GM19351 (cell line): ENCODE data around the gene PROM2.

Source experiments
- ATAC-seq: cut with Tn5 transposase; IDR thresholded peaks from one replicate; pipeline ENCODE4 v1.9.1; 2021; ENCODE audit warnings: mild to moderate bottlenecking, moderate library complexity; ENCODE audit not compliant: unreplicated experiment

The PROM2 gene

DNA sequence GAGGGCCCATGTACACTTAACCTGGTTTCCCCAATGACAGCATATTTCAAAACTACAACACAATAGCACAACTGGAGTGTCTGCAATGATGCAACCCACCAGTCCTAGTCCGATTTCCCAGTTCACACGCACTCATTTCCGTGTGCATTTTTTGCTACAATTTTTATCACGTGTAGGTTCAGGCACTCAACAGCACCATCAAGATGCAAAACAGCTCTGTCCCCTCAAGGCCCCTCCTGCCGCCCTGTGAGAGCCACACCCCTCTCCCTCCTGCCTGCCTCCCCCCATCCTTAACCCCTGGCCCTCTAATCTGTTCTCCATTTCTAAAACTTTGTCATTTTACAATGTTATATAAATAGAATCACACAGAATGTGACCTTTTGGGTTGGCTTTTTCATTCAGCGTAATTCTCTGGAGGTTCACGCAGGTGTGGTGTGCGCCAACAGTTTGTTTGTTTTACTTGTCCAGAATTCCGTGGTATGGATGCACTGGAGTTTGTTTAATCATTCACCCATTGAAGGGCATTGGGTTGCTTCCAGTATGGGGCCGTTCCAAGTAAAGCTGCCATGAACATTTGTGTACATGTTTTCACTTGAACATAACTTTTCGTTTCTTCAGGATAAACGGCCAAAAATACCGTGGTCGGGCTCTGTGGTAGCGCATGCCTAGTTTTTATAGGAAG lies 31.3 kb downstream of the PROM2 start:
- no peak for ATAC-seq

DNA sequence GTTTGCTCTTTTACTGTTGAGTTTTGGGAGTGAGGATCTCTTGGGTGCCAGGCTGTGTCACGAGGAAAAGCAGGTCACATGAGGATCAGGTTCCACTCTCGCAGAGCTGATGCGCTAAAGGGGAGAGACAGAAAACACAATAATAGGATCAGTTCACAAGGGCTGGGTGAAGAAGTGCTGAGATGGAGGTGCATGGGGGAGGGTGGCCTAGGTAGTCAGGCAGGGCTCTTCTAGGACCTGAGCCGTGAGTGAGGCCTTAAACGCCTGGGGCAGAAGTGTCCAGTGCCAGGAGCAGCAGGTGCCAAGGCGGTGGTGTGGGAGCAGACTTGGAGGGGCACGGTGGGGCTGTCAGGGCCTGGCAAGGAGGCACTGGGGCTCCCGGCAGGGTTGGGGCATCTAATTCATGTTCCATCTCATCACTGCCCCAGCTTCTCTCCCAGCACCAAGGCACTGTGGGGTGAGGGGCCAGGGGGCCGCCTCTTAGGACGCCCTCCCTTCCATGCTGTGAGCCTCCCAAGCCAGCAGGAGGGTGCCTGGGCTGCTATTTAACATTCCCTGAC lies 32.2 kb downstream of the PROM2 start:
- no peak for ATAC-seq

DNA sequence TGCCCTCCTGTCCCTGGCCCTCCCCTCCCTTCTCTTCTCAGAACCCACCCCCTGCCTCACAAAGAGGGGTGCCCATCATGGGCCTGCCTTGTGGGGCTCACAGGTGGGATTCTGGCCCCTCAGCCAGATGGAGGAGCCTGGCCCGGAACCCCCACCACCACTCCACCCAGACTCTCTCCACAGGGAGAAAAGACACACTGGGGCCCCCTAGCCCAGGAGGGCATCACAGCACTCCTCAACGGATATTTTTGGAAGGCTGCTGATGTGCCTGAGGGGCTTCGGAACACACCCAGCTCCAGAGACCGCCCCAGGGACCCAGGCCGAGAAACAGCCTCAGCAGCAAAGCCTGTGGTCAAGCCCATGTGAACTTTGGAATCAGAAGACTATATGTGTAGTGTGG lies 32.8 kb downstream of the PROM2 start:
- no peak for ATAC-seq

DNA sequence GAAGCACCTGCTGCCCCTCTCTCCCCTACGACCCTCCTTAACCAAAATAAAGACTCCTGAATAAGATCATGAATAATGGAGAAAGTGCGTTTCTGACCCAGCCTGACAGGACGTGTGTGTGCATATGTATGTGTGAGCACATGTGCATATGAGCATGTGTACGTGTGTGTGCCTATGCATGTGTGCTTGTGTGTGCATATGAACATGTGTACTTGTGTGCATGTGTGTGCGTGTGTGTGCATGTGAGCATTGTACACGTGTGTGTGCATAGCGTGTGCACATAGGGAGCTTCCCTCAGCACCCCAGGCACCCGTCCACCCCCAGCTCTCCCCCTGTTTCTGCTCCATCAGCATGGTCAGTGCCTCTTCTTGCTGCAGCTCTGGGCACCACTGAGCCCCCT lies 33.6 kb downstream of the PROM2 start:
- no peak for ATAC-seq

DNA sequence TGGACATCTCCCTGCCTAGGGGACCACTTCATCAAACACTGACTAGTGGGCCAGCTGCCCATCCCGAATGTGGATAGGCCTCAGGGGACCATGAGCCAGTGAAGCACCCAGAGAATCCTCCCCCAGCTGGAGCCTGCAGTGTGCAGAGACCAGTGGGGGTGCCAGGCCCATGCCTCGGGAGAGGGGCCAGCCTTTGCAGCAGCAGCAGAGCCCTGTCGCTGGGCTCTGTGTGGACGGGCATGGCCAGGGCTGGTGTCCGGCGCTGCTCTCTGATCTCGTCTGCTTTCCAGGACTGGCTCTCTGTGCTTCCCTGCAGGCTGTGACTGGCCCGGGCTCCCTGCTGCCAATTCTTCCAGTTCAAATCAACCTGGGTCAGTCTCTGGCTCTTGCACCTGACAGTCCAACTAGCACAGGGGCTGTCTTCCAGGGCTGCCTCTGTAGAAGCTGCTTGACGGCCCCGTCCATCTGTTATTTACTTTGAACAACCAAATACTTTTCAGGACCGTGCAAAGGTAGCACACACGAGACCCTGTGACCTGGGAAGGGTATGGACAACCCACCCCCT lies 34.3 kb downstream of the PROM2 start:
- ATAC-seq: no peak

DNA sequence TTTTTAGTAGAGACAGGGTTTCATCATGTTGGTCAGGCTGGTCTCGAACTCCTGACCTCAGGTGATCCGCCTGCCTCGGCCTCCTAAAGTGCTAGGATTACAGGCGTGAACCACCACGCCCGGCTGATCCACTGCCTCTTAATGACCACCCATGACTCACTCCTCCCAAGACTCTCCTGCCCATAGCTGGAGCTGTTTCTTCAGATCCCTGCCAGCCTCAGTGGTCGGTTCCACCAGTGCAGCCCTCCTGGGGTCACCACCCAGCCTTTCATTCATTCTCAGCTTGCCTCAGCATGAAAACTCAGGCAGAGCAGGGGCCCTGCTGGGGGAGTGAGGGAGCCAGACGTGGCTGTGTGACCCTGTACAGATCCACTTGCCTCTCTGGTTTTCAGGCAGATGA lies 35.4 kb downstream of the PROM2 start:
- ATAC-seq: no peak

DNA sequence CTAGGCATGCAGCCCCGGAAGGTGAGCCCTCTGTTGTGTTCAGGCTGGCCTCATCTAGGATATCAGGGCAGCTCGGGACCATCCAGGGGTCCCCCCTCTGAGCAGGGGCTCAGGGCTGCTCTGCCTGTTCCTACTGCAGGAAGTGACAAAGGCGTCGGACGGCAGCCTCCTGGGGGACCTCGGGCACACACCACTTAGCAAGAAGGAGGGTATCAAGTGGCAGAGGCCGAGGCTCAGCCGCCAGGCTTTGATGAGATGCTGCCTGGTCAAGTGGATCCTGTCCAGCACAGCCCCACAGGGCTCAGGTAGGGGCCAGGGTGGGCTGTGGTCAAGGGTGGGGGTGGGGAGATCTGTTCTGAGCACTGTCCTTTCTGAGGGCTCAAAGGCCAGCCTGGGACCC lies 36.0 kb downstream of the PROM2 start:
- ATAC-seq: no peak

DNA sequence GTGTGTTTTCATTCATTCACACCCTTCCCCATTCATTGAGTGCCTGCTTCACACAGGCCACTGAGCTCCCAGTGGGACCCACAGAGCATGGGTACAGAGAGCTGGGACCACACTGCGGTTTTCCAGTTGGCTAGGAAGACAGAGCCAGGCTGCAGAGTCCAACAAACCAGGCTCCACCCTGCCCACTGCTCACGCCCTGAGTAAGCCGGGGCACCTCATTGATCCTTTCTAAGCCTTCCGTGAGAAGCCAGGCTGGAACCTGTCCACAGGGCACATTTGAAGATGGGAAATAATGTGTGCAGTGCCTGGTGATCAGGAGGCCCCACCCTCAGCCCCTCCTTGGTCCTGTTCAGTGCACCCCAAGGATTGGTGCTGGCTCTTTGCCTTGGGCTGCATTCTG lies 36.4 kb downstream of the PROM2 start:
- ATAC-seq: no peak

DNA sequence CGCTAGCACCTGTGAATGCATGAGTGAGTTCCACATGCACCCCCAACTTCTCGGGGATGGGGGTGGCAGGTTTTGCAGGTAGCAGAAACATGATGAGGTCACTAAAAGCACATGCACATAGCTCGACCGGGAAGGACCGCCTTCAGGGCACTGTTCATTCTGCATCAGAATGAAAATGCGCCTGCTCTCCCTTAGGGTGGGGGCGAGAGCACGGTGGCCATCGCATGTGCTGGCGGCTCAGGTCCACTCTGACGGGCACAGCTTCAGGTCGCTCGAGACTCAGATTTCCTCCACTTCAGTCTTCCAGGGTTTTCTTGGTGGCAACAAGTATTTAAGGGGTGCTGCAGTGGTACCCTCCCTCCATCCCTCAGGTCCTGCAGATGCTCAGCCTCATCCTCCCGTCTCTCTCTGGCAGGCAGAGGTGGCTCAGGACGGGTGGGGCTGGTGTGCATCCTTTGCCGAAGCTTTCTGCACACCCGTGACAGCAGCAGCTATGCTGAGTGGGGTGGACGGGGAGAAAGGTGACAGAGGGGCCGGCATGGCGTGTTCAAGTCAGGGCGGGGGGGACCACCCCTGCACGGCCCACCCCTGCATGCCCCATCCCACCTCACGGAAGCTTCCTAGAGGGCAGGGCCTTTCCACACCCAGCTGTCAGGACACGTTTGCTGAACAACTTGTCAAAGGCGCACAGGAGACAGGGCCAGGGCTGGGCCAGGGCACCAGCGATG lies 37.7 kb downstream of the PROM2 start:
- no peak for ATAC-seq

DNA sequence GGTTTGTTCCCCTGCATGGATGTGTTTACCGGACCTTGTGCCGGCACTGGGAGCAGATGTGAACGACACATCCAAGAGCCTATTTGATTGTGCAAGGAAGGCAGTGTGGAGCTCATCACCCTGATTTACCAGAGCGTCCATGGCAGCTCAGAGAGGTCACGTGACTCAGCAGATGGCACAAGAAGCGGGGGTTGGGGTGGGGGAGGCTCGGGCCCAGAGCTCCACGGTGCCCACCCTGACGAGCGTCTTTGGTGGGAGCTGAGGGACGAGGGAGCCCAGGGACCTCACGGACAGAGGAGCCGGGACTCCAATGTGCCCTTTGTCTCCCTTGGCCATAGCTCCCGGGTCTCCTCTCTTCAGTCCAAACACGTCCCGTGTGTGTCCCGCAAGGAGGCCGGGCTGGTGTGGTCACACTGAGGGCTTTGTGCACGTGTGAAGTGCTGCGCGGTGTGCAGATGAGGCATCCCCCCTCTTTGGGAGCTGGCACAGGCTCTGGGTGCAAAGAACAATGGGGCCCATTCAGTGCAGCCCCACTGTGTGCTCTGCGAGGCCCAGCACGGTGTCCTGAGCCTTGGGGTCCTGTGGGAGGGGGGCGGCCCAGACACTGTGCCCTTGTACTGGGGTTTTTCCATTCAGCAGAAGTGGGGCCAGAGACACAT lies 38.4 kb downstream of the PROM2 start:
- ATAC-seq: no peak

DNA sequence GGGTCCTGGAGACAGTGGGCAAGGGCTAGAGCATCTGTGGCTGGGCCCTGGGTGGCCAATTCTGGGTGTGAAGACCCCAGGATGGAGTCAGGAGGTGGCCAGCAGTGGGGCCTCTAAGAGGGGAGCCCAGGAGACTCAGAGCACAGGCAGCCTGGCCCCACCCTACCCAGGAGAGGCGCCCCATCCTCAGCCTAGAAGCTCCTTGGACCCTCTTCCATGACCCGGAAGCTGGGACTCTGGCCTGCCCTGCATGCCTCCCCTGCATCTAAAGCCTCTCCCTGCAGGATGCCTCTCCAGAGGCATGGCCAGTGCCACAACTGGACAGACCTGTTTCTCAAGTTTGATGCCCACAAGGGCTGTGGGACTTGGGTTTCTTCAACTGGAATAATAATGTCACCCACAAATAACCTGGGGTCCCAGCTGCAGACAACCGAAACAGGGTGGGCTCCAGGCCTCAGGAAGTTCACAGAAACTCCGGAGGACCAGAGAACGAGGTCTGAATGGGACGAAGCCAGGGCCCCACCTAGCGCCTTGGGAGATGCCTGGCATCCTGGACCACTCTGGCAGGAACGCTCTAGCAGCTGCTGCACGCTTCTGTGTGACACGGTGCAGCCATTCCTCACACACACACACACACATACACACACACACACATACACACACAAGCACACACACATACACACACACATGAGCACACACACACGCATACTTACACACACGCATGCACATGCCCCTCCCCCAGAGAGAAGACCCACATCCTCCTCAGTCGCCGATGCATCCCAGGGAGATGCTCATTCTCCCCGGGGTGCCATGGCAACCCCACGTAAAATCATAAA lies 39.3 kb downstream of the PROM2 start:
- ATAC-seq: no peak

DNA sequence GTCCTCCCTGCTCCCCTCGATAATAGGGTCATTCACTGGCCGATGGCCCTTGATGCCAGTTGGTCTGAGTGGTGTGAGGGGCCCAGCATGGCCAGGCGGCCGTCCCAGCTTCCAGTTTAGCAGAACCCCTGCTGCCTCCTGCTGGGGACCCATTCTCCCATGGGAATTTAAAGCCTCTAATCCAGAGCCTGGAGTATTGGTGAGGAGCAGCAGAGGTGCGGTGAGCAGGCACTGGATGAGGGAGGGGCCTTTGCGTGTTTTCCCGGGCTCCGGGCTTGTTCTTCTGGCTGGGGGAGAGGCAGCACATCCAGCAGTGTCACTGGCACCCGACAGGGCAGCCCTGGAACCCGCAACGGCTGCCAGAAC lies 40.3 kb downstream of the PROM2 start:
- no peak for ATAC-seq

DNA sequence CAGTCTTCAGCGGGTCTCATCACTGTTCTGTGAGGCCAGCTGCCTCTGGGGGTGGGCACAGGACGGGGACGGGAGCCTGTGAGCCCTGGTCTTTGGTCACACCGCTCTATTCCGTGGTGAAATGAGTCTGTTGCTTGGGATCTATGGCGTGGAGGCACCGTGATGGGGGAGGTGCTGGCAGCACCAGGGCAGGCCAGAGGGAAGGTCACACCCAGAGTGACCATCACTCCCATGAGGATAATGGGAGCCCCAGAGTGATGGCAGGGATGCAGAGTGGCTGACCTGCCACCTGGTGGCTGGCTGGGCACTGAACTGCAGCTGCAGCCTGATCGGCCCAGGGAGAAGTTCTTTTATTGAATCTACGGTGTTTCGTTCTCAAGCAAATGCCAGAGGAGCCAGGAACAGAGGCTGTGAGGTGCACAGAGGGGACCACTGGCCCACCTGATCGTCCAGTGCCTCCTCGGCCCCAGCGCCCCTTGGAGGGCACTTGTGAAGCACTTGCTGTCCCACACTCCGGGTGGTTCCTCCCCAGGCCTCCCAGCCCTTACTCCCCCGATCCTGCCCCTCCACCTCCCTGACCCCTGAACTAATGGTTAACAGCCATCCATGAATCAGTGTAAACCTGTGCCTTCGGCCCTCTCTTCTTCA lies 40.8 kb downstream of the PROM2 start:
- ATAC-seq: no peak

DNA sequence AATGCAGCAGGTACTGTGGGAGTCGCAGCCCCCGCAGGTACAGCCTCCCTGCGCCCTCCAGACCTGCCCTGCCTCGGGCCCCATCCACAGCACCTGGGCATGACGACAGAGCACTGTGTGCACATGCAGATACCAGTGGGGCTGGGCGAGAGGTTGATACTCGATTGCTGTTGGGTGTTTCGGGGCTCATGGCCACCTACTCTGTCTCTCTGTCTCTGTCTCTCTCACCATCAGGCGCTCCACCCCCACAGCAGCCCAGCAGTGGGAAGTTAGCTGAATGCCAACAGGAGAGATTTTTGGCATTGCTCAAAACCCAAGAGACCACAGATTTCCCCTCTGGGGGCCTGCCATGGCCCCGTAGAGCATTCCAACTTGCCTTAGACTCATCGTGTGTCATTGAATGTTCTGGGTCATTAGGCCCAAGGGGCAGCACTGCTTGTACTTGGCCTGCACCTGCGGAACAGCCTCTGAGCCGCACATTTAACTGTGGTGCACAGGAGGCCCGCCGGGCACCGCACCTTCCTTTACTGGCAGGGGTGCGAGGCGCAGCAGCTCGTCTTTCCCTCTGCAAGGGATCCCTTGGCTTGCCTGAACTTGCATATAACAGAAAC lies 41.7 kb downstream of the PROM2 start:
- ATAC-seq: no peak

DNA sequence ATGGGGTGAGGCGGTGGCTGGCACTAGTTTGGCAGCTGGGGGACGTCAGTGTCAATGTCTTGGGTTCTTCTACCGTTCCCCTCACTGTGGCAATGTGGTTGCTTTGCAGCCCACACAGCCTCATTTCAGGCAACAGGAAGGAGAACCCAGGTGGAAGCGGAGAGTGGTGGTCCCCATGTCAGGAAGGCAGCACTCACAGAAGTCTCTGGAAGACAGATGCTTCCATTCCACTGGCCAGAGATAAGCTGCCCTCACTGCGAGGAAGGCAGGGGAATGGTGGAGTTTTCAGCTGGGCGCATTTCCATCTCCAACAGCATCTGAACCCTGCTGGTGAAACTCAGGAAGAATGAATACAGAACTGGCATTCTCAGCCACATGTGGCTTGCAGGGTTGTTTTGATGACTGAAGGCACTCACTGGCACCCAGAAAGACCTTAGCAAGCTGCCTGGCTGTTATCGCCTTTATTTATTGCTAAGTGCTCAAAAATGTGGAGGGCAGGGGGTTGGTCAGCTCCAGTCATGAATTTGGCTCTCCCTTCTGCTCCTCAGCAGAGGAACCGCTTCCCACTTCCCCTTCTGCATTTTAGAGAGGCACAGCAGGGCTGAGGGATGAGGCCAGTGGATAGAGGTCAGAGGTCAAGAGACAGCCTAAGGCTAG lies 42.3 kb downstream of the PROM2 start:
- ATAC-seq: no peak

DNA sequence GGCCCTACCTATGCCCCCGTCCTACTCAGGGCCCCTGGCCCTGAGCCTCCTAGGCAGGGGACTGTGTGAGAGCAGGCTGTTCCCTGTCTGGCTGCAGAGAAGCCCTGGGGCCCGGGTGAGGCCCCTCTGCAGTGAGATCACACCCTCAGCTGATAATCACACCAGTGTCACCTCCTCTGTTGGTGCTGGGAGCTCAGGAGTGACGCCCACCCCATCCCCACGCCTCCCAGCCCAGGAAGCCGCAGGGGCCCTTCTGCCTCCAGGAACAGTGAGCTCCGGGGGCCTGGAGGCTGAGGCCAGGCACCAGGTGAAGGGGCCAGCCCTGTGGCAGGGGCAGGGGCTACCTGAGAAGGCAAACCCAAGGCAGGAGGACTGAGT lies 42.9 kb downstream of the PROM2 start:
- no peak for ATAC-seq

DNA sequence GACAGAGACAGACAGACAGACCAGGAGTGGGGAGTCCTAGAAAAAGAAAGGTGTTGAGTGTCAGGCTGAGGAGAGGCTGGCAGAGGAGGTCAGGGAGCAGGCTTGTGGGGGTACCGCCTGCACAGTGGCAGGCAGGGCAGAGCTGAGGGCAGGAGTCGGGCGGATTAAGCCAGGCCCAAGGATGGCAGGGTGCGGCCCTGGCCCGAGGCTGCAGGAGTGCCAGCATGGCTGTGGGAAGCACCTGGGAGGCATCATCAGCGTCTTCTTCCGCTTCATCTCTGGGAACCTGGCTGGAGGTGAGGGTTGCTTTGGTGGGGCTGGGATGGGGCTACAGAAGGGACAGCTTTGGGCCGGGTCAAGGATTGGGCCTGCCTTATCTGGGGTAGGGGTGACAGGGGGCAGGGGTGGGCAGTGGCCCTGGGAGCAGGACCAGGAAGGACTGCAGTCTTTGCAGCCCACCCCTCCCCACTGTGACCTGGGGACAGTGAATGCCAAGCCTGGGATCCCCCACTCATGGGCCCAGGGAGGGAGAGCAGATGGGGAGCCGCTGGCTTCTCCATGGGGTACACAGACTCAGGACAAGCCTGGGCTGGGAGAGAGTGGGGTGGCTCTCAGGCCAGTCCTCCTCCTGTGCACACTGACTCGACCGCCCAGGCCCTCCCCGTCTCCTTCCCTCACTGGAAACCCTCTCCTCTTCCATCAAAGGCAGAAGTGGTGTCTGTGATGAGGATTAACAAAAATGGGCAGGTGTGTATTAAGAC lies 43.6 kb downstream of the PROM2 start:
- no peak for ATAC-seq

DNA sequence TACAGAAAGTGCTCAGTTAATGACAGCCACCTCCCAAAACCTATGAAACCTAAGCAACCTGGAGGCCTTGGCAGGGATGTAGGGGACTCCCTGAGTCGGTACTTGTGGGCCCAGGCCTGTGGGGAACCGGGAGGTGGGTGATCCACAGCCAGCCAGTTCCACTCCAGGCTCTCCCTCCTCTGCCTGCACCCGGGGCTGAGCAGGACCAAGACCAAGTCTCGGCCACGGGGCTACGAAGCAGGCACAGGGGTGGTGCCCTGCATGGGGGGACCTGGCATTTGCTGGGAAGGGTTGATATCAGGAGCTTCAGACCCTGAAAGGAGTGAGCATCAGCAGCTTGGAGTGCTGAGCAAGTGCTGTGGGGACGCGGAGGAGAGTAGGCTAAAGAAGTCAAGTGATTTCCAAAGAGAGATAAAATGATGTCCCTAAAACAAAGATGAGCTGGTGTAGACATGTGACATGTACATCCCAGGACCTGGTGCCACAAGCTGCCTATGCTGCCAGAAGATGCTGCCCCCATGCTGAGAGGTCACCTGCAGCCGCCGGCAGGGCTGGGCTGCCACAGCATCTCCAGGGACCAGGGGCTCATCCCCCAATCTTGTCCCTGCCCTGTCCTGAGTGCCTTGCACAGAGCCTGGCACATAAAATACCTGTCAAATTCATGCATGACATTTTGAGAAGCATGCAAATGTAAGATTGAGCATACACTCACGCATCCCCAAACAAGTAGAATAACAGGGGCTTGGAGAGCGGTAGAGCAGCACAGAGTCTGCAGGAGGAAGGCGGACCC lies 44.4 kb downstream of the PROM2 start:
- ATAC-seq: no peak
